Skin of body (tissue), 2 donors: ENCODE results near the gene ARID4B. TPM values are rescaled to one million over a fixed set of nuclear protein-coding genes. Genes with fewer than 3 reads are reported as not detected.
"Not testable (repeated sequence)": the region's sequence is repeated elsewhere in the genome, so short reads cannot be mapped to it uniquely, and the experiment has no call there.

ENCODE experiments used
- DNase-seq: peaks from one replicate; lab custom pipeline; 2025; lab: John Stamatoyannopoulos, UW
- total RNA-seq: library from RNA; depleted of rRNA; stranded (reverse); fragments of >200 nt; gene quantifications from one replicate; pipeline ENCODE4 v1.2.3, GENCODE V29; 2014

ARID4B gene
- total RNA-seq, 1 donor from 2014 or later = 62.9 TPM

DNA sequence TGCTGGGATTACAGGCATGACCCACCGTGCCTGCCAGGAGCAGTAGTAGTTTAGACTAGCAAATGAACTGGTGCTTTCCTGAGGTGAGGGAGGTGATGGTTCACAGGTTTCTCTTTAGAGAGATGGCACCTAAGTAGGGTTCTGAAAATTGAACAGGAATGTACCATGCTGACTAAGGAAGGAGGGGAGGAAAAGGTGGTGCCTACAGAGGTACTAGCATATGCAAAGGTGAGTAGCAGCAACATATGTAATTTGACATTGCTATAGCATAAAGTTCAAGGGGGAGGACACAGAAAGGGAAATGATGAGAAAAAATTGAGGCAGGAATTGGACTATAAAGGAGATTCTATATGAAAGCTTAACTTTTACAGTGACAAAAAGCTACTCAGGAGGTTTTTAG lies 101.0 kb downstream of the ARID4B start:
- DNase-seq = no peak

DNA sequence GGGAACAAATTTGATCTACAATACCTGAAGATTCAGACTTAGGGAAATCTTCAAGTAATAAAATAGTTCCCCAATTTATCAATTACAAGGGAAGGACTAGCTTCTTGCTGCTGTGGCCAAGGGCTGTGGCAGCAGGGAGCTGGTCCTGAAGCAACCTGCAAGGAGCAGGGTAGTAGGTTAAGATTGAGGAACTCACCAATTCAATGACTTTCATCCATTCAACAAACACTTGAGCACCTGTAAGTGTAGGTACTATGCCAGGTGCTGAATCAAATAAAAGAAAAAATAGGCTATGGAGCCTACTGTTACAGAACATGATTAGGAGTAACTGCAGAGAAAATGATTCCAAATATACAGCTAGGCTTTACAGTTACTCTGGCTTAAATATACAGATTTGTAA lies 102.7 kb downstream of the ARID4B start:
- no peak for DNase-seq

DNA sequence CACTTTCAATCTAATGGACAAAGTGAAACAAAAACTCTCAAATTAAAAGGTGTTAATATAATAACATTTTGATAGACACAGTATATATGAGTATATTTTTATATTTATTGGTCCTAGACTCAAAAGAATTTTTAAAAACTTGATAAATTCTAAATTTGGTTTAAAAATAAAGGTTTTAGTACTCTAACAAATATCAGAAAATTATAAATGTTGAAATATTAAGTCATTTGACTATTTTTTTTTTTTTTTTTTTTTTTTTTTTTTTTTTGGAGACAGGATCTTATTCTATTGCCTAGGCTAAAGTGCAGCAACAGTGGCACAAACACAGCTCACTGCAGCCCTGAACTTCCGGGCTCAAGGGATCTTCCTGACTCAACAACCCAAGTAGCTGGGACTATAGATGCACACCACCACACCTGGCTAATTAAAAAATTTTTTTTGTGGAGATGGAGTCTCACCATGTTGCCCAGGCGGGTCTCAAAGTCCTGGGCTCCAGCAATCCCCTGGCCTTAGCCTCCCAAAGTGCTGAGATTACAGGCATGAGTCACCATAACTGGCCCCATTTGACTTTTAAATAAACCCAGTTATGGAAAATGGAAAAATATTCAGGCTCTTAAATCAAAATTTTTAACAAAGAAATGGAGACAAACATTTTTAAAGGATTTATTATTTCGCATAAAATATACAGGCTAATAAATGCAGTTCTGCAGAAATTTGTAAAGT lies 106.2 kb downstream of the ARID4B start:
- DNase-seq = no peak

- no peak for DNase-seq
Measured at GRCh38 chr1:235215453-235215852, 112.5 kb downstream of the ARID4B start.

GRCh38 chr1:235214962-235215361 lies 113.0 kb downstream of the ARID4B start:
- DNase-seq = not testable (repeated sequence)

DNA sequence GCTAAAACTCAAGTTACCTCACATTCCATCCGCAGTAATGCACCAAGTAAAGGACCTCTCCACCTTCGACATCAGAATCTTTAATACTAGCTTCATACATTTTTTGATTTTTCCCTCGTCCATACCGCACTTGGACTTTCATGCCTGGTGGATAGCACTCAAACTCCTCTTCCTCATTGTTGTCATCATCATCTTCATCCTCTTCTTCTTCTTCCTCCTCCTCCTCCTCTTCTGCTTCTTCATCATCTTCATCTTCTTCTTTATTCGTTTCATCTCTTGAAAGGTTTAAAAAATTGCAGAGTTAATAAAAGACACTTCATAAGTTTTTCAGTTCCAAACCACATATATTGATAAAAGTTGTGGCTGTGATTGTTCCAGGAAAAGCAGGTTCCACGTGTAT lies 114.2 kb downstream of the ARID4B start:
- no peak for DNase-seq

DNA sequence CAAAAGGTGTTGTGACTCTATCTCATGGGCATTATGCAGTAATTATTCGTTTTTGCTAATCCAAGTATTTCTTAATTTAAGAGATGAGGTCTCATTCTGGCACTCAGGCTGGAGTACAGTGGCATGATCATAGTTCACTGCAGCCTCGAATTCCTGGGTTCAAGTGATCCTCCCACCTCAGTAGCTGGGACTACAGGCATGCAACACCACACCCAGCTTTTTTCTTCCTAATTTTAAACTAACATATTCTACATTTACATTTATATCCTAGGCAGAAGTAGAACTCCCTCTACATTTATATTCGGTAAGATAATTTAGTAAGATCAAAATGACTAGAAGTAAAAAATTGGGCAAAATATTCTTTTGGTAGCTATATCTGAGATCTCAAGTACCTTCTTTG lies 116.5 kb downstream of the ARID4B start:
- no peak for DNase-seq

DNA sequence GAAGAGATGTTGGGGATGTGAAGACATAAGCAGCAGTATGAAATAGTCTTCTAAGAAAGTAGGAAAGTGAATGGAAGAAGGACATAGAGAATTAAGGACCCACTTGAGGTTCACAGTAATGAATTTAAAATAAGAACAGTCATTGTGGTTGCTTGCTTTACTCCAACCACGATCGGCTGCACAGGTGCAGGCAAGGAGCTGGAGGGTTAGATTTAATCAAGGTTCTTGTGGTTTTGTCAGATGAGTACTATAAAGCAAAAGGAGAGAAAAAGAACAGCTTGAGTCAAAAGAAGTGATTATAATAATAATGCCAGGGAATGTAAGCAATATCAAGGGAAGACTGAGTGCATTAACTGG lies 120.8 kb downstream of the ARID4B start:
- DNase-seq = no peak

- DNase-seq = no peak
Measured at GRCh38 chr1:235206533-235207208, 121.3 kb downstream of the ARID4B start.

- DNase-seq = no peak
Measured at GRCh38 chr1:235205687-235206086, 122.3 kb downstream of the ARID4B start.

GRCh38 chr1:235203428-235203827 lies 124.6 kb downstream of the ARID4B start:
- no peak for DNase-seq

- not testable (repeated sequence) for DNase-seq
Measured at GRCh38 chr1:235202447-235202846, 125.5 kb downstream of the ARID4B start.

- DNase-seq = no peak
Measured at GRCh38 chr1:235199441-235199840, 128.5 kb downstream of the ARID4B start.

- DNase-seq = no peak
Measured at GRCh38 chr1:235190431-235190830, 137.5 kb downstream of the ARID4B start.

- no peak for DNase-seq
Measured at GRCh38 chr1:235187316-235187715, 140.7 kb downstream of the ARID4B start.

DNA sequence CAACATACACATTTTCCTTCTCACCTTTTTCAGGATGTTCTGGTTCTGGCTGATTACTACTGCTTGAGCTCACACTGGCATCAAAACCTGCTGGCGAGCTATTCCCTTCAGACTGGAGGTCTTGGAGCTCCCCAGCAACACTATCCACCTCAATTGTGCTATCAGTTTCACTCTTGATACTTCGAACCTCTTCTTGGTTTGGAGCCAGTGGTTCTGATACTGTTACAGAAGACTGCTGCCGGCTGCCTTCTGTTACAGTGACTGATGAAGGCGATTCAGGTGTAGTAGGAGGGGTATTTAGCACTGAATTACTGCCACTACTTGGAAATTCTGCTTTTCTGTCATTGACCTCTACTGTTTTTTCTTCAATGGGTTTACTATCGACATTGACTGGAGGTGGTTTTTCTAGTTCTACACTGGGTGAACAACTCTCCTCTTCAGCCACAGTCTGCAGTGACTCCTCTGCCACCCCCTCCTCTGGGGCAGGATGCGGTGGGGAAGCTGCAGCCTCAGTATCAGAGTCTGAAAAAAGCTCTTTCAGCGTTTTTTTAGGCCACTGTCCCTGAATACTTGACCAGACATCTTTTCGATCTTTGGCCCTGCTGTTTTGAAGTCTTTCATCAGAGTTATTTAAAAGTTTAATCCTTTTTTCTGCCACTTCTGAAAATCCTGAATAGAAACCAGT lies 146.3 kb downstream of the ARID4B start:
- DNase-seq = no peak

DNA sequence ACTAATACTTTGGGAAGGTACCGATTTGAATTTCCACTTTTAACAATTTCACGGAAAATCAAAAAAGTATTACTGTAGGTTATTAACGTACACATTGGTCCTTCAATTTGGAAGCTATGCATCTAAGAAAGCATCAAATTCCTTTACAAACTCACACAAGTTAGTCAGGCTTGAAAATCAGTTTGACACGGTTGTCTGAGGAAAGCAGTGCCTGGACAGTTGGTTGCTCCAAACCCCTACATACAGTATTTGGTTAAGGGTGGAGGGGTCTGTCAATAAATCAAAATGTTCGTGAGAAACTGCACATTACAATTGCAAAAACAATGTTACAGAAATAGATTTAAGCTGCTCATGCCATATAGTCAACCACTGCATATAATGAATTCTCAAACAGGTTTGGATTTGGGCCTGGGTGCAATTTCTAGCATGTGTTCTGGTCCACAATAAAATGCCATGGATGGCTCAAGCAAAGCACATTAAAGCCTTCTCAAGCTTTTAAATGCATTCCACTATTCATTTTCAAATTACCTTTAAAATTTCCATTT lies 147.0 kb downstream of the ARID4B start:
- DNase-seq = no peak

GRCh38 chr1:235176486-235176885 lies 151.5 kb downstream of the ARID4B start:
- DNase-seq = no peak

DNA sequence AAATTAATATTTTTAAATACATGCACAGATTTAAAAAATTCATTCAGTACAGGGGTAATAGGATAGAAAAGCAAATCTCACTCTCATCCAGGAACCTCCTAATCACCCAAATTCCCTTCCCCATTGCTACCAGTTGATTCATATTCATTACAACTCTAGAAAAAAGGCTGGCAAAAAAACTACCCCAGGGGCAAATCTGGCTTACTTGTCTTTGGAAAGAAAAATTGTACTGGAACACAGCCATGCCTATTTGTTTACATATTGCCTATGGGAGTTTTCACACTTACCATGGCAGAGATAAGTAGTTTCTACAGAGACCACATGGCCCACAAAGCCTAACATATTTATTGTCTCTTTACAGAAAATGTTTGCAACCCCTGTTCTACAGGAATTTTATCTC lies 158.0 kb downstream of the ARID4B start:
- no peak for DNase-seq

DNA sequence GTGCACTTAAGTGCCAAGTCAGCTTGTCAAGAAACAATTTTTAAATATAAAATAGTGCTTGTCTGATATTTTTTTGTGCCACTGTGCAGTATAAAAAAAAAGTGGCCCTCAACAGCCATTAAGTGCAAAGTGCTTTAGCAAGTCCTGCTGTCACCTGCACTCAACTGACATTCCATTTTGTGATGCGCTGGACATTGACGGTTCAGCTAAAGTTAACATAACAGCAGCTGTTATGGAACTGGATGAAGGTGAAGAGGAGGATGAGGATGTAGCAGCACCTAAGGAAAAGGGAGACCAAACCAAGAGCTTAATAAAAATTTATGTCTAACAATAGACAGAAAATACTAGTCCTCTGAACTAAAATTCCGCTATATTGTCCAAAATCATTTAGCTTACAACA lies 159.6 kb downstream of the ARID4B start:
- DNase-seq = no peak

DNA sequence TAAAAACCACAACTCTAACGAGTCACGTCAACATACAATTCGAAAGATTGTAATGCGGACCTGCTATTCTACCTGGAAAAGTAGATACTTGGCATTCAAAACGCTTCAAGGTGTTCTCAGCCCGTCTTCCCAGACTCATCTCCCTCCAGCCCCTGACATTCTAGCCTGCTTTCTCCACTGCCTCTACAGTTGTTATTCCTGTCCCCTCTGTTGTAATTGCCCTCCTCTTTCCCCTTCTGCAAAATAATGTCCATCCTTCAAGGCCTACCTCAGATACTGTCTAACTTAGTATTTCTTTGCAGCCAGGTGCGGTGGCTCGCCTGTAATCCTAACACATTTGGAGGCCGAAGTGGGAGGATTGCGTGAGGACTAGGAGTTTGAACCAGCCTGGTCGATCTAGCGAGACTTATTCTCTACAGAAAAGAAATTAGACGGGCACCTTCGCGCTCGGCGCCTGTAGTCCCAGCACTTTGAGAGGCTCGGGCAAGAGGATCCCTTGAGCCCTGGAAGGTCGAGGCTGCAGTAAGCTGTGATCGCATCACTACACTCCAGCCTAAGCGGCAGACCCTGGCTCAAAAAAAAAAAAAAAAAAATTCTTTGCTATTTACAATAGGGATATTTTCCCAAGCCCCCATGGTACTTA lies 166.2 kb downstream of the ARID4B start:
- DNase-seq = no peak
